ENCODE measurements around the gene MRE11.
A peak's percentile ranks its signal among the peaks of the same experiment; 100 is the strongest.
"Not testable (repeated sequence)": the region's sequence is repeated elsewhere in the genome, so short reads cannot be mapped to it uniquely, and the experiment has no call there.

Gene MRE11

GRCh38 chr11:94418123-94418765 is 75.4 kb downstream of the MRE11 start:
- no peak for DNase-seq

GRCh38 chr11:94417386-94417987 is 76.2 kb downstream of the MRE11 start:
- DNase-seq: peak in 1 of 2 donors; percentile 29

- no peak for DNase-seq
Observed at GRCh38 chr11:94405062-94405833, 88.4 kb downstream of the MRE11 start.

GRCh38 chr11:94402355-94402754 is 91.3 kb downstream of the MRE11 start:
- DNase-seq: no peak

GRCh38 chr11:94401773-94402265 is 91.8 kb downstream of the MRE11 start:
- no peak for DNase-seq

- DNase-seq: no peak
Observed at GRCh38 chr11:94400839-94401772, 92.5 kb downstream of the MRE11 start, which contains the start of gene GPR83. Gene GPR83, minus strand, starts transcription at chr11:94401419. Its CDS starts 172 bp downstream, at chr11:94401247.

- no peak for DNase-seq
Observed at GRCh38 chr11:94400457-94400838, 93.2 kb downstream of the MRE11 start.

- no peak for DNase-seq
Observed at GRCh38 chr11:94400050-94400449, 93.6 kb downstream of the MRE11 start.

- DNase-seq: no peak
Observed at GRCh38 chr11:94398101-94398500, 95.5 kb downstream of the MRE11 start.

GRCh38 chr11:94396282-94396681 is 97.4 kb downstream of the MRE11 start:
- no peak for DNase-seq

GRCh38 chr11:94391937-94392336 is 101.7 kb downstream of the MRE11 start:
- not testable (repeated sequence) for DNase-seq

GRCh38 chr11:94379613-94380012 is 114.0 kb downstream of the MRE11 start:
- no peak for DNase-seq

- no peak for DNase-seq
Observed at GRCh38 chr11:94376841-94377240, 116.8 kb downstream of the MRE11 start.

- not testable (repeated sequence) for DNase-seq
Observed at GRCh38 chr11:94370576-94370975, 123.1 kb downstream of the MRE11 start.

All from hippocampal formation (tissue), 2 donors.